ENCODE data around the gene FOXN3.

The FOXN3 gene

GRCh38 chr14:89393222-89393745, 23.7 kb downstream of the FOXN3 start:
- no peak overlapping the region for H3K27ac ChIP-seq (ENCODE audit: low read depth, low read length)

GRCh38 chr14:89392181-89392580, 24.9 kb downstream of the FOXN3 start:
- Histone ChIP-seq H3K4me1 (ENCODE audit: control insufficient read depth, insufficient read depth, low read length) (peaks cover 28% of the 10 kb centered on the region), H3K9me3 (ENCODE audit: control insufficient read depth, insufficient read depth, low read length) (no peaks in the 10 kb centered on the region), H3K27me3 (ENCODE audit: control insufficient read depth, insufficient read depth, low read length) (no peaks in the 10 kb centered on the region), H3K27ac (ENCODE audit: low read depth, low read length) (no peak overlapping the region), H3K36me3 (ENCODE audit: control insufficient read depth, insufficient read depth, low read length) (peaks cover 6% of the 10 kb centered on the region), H3K9ac (ENCODE audit: low read depth, low read length) (no peak overlapping the region), H3K4me3 (ENCODE audit: low read depth, low read length) (no peak overlapping the region)

More at GRCh38 chr14:89393222-89393745, 23.7 kb downstream of the FOXN3 start:
- Histone ChIP-seq H3K27me3 (ENCODE audit: control insufficient read depth, insufficient read depth, low read length) (no peaks in the 10 kb centered on the region), H3K9ac (ENCODE audit: low read depth, low read length) (no peak overlapping the region), H3K4me1 (ENCODE audit: control insufficient read depth, insufficient read depth, low read length) (peaks cover 36% of the 10 kb centered on the region), H3K4me3 (ENCODE audit: low read depth, low read length) (no peak overlapping the region), H3K36me3 (ENCODE audit: control insufficient read depth, insufficient read depth, low read length) (peaks cover 3% of the 10 kb centered on the region), H3K9me3 (ENCODE audit: control insufficient read depth, insufficient read depth, low read length) (no peaks in the 10 kb centered on the region)

- no peak overlapping the region for H3K4me3 ChIP-seq (ENCODE audit: low read depth, low read length)
- H3K9me3 ChIP-seq (ENCODE audit: control insufficient read depth, insufficient read depth, low read length) = no peaks in the 10 kb centered on the region
- H3K36me3 ChIP-seq (ENCODE audit: control insufficient read depth, insufficient read depth, low read length) = peaks cover 8% of the 10 kb centered on the region
- no peak overlapping the region for H3K27ac ChIP-seq (ENCODE audit: low read depth, low read length)
- H3K4me1 ChIP-seq (ENCODE audit: control insufficient read depth, insufficient read depth, low read length) = peaks cover 30% of the 10 kb centered on the region
- no peak overlapping the region for H3K9ac ChIP-seq (ENCODE audit: low read depth, low read length)
- H3K27me3 ChIP-seq (ENCODE audit: control insufficient read depth, insufficient read depth, low read length) = no peaks in the 10 kb centered on the region
Measured at GRCh38 chr14:89391556-89391955, 25.5 kb downstream of the FOXN3 start.

- Histone ChIP-seq H3K4me1 (ENCODE audit: control insufficient read depth, insufficient read depth, low read length) (peaks cover 34% of the 10 kb centered on the region), H3K9me3 (ENCODE audit: control insufficient read depth, insufficient read depth, low read length) (no peaks in the 10 kb centered on the region), H3K36me3 (ENCODE audit: control insufficient read depth, insufficient read depth, low read length) (peaks cover 10% of the 10 kb centered on the region), H3K4me3 (ENCODE audit: low read depth, low read length) (no peak overlapping the region), H3K27ac (ENCODE audit: low read depth, low read length) (no peak overlapping the region), H3K27me3 (ENCODE audit: control insufficient read depth, insufficient read depth, low read length) (no peaks in the 10 kb centered on the region), H3K9ac (ENCODE audit: low read depth, low read length) (no peak overlapping the region)
Measured at GRCh38 chr14:89391123-89391522, 25.9 kb downstream of the FOXN3 start.

GRCh38 chr14:89388853-89389252, 28.2 kb downstream of the FOXN3 start:
- H3K4me3 ChIP-seq (ENCODE audit: low read depth, low read length) = no peak overlapping the region
- no peaks in the 10 kb centered on the region for H3K27me3 ChIP-seq (ENCODE audit: control insufficient read depth, insufficient read depth, low read length)
- 0 out of 2 replicates have a peak overlapping the region, but pooled peaks have one; percentile 21 for H3K9ac ChIP-seq (ENCODE audit: low read depth, low read length)
- H3K27ac ChIP-seq (ENCODE audit: low read depth, low read length) = peak overlapping the region; percentile 40
- H3K9me3 ChIP-seq (ENCODE audit: control insufficient read depth, insufficient read depth, low read length) = no peaks in the 10 kb centered on the region
- H3K4me1 ChIP-seq (ENCODE audit: control insufficient read depth, insufficient read depth, low read length) = peaks cover 39% of the 10 kb centered on the region
- peaks cover 15% of the 10 kb centered on the region for H3K36me3 ChIP-seq (ENCODE audit: control insufficient read depth, insufficient read depth, low read length)

GRCh38 chr14:89387922-89388685, 28.9 kb downstream of the FOXN3 start:
- Histone ChIP-seq H3K9me3 (ENCODE audit: control insufficient read depth, insufficient read depth, low read length) (no peaks in the 10 kb centered on the region), H3K9ac (ENCODE audit: low read depth, low read length) (0 out of 2 replicates have a peak overlapping the region, but pooled peaks have one; percentile 21), H3K4me3 (ENCODE audit: low read depth, low read length) (no peak overlapping the region), H3K36me3 (ENCODE audit: control insufficient read depth, insufficient read depth, low read length) (peaks cover 15% of the 10 kb centered on the region), H3K27ac (ENCODE audit: low read depth, low read length) (no peak overlapping the region), H3K27me3 (ENCODE audit: control insufficient read depth, insufficient read depth, low read length) (no peaks in the 10 kb centered on the region), H3K4me1 (ENCODE audit: control insufficient read depth, insufficient read depth, low read length) (peaks cover 39% of the 10 kb centered on the region)

GRCh38 chr14:89386212-89386886, 30.7 kb downstream of the FOXN3 start:
- H3K9me3 ChIP-seq (ENCODE audit: control insufficient read depth, insufficient read depth, low read length) = no peaks in the 10 kb centered on the region
- no peaks in the 10 kb centered on the region for H3K27me3 ChIP-seq (ENCODE audit: control insufficient read depth, insufficient read depth, low read length)
- H3K9ac ChIP-seq (ENCODE audit: low read depth, low read length) = no peak overlapping the region
- H3K4me3 ChIP-seq (ENCODE audit: low read depth, low read length) = no peak overlapping the region
- peaks cover 35% of the 10 kb centered on the region for H3K4me1 ChIP-seq (ENCODE audit: control insufficient read depth, insufficient read depth, low read length)
- H3K27ac ChIP-seq (ENCODE audit: low read depth, low read length) = no peak overlapping the region
- H3K36me3 ChIP-seq (ENCODE audit: control insufficient read depth, insufficient read depth, low read length) = peaks cover 17% of the 10 kb centered on the region

- no peak overlapping the region for H3K4me3 ChIP-seq (ENCODE audit: low read depth, low read length)
- H3K27ac ChIP-seq (ENCODE audit: low read depth, low read length) = no peak overlapping the region
- H3K9me3 ChIP-seq (ENCODE audit: control insufficient read depth, insufficient read depth, low read length) = no peaks in the 10 kb centered on the region
- H3K9ac ChIP-seq (ENCODE audit: low read depth, low read length) = no peak overlapping the region
- peaks cover 17% of the 10 kb centered on the region for H3K36me3 ChIP-seq (ENCODE audit: control insufficient read depth, insufficient read depth, low read length)
- no peaks in the 10 kb centered on the region for H3K27me3 ChIP-seq (ENCODE audit: control insufficient read depth, insufficient read depth, low read length)
- H3K4me1 ChIP-seq (ENCODE audit: control insufficient read depth, insufficient read depth, low read length) = peaks cover 24% of the 10 kb centered on the region
Measured at GRCh38 chr14:89384636-89385035, 32.4 kb downstream of the FOXN3 start.

GRCh38 chr14:89384023-89384422, 33.0 kb downstream of the FOXN3 start:
- no peak overlapping the region for H3K9ac ChIP-seq (ENCODE audit: low read depth, low read length)
- H3K27ac ChIP-seq (ENCODE audit: low read depth, low read length) = no peak overlapping the region
- peaks cover 17% of the 10 kb centered on the region for H3K36me3 ChIP-seq (ENCODE audit: control insufficient read depth, insufficient read depth, low read length)

GRCh38 chr14:89382901-89383845, 33.9 kb downstream of the FOXN3 start:
- H3K27me3 ChIP-seq (ENCODE audit: control insufficient read depth, insufficient read depth, low read length) = no peaks in the 10 kb centered on the region
- H3K27ac ChIP-seq (ENCODE audit: low read depth, low read length) = no peak overlapping the region
- no peak overlapping the region for H3K4me3 ChIP-seq (ENCODE audit: low read depth, low read length)
- peaks cover 16% of the 10 kb centered on the region for H3K4me1 ChIP-seq (ENCODE audit: control insufficient read depth, insufficient read depth, low read length)
- no peaks in the 10 kb centered on the region for H3K9me3 ChIP-seq (ENCODE audit: control insufficient read depth, insufficient read depth, low read length)
- H3K36me3 ChIP-seq (ENCODE audit: control insufficient read depth, insufficient read depth, low read length) = peaks cover 14% of the 10 kb centered on the region
- no peak overlapping the region for H3K9ac ChIP-seq (ENCODE audit: low read depth, low read length)

More at GRCh38 chr14:89384023-89384422, 33.0 kb downstream of the FOXN3 start:
- Histone ChIP-seq H3K4me3 (ENCODE audit: low read depth, low read length) (no peak overlapping the region), H3K9me3 (ENCODE audit: control insufficient read depth, insufficient read depth, low read length) (no peaks in the 10 kb centered on the region), H3K4me1 (ENCODE audit: control insufficient read depth, insufficient read depth, low read length) (peaks cover 21% of the 10 kb centered on the region), H3K27me3 (ENCODE audit: control insufficient read depth, insufficient read depth, low read length) (no peaks in the 10 kb centered on the region)

Data from HUES48 (cell line).